Measurements from ENCODE around the gene CBX3.

Gene CBX3

GRCh38 chr7:26165950-26166683 lies 35.4 kb upstream of the CBX3 start:
- TF ChIP-seq CTCF (conservative IDR thresholded peaks at IDR 0.05; ENCODE audit: low read depth, low read length) = no peak
- no peak for DNase-seq (ENCODE audit: low read depth)
- H3K4me3 ChIP-seq (ENCODE audit: low read depth, low read length) = no peak overlapping the region

- no peak for DNase-seq (ENCODE audit: low read depth)
- no peak overlapping the region for H3K4me3 ChIP-seq (ENCODE audit: low read depth, low read length)
- TF ChIP-seq CTCF (conservative IDR thresholded peaks at IDR 0.05; ENCODE audit: low read depth, low read length) = no peak
Measured at GRCh38 chr7:26166684-26167266, 34.8 kb upstream of the CBX3 start.

- no peak for TF ChIP-seq CTCF (conservative IDR thresholded peaks at IDR 0.05; ENCODE audit: low read depth, low read length)
- no peak for DNase-seq (ENCODE audit: low read depth)
- H3K4me3 ChIP-seq (ENCODE audit: low read depth, low read length) = no peak overlapping the region
Measured at GRCh38 chr7:26167303-26167934, 34.1 kb upstream of the CBX3 start.

- DNase-seq (ENCODE audit: low read depth) = no peak
- no peak for TF ChIP-seq CTCF (conservative IDR thresholded peaks at IDR 0.05; ENCODE audit: low read depth, low read length)
- H3K4me3 ChIP-seq (ENCODE audit: low read depth, low read length) = no peak overlapping the region
Measured at GRCh38 chr7:26168458-26169023, 33.0 kb upstream of the CBX3 start.

GRCh38 chr7:26169271-26169670 lies 32.3 kb upstream of the CBX3 start:
- no peak for DNase-seq (ENCODE audit: low read depth)
- H3K4me3 ChIP-seq (ENCODE audit: low read depth, low read length) = no peak overlapping the region
- no peak for TF ChIP-seq CTCF (conservative IDR thresholded peaks at IDR 0.05; ENCODE audit: low read depth, low read length)

GRCh38 chr7:26170663-26171062 lies 30.9 kb upstream of the CBX3 start:
- TF ChIP-seq CTCF (conservative IDR thresholded peaks at IDR 0.05; ENCODE audit: low read depth, low read length) = no peak
- no peak overlapping the region for H3K4me3 ChIP-seq (ENCODE audit: low read depth, low read length)
- no peak for DNase-seq (ENCODE audit: low read depth)

Measured in choroid plexus epithelial cell (primary cell).